AG10803 (cell line): ENCODE data around the gene SYTL5.
A peak's percentile ranks its signal among the peaks of the same experiment; 100 is the strongest.

Source experiments
- DNase-seq: peaks from one replicate; pipeline ENCODE4 v3.0.0; 2010; ENCODE audit warnings: low read depth
- H3K4me3 ChIP-seq: 2 replicates; pipeline ENCODE4 v1.5.1; 2011; ENCODE audit warnings: mild to moderate bottlenecking, low read length, control low read depth
- CTCF ChIP-seq: conservative IDR thresholded peaks from 2 replicates; pipeline ENCODE4 v1.5.1; 2011; ENCODE audit warnings: mild to moderate bottlenecking, low read length, control low read depth, inconsistent platforms

Gene SYTL5

GRCh38 chrX:38170556-38170955 is 164.2 kb downstream of the SYTL5 start:
- no peak for TF ChIP-seq CTCF
- no peak overlapping the region for H3K4me3 ChIP-seq
- DNase-seq, result no peak

GRCh38 chrX:38172596-38172995 is 166.2 kb downstream of the SYTL5 start:
- H3K4me3 ChIP-seq, result no peak overlapping the region
- TF ChIP-seq CTCF, result no peak
- DNase-seq, result no peak

- H3K4me3 ChIP-seq, result no peak overlapping the region
- peak; percentile 21; the same call in 1 of the 2 replicates for TF ChIP-seq CTCF
- no peak for DNase-seq
These were observed 168.8 kb downstream of the SYTL5 start for GRCh38 chrX:38175139-38175538.

DNA sequence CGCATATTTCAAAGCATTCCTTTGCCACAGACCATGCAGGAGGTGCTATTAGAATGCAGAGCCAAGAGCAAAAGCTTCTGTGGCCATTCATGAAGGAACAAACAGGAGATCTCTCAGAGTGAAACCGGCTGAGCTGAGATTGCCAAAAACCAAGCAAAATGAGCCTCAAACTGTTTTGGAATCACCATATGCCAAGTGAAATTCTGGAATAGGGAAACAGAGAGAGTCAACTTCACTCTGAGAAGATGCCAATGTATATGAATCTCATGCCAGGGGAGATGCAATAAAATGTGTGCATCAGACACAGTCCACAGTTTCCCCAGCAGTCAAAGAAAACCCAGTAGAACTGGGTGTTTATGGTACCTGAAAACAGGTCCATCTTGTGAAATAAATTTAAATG is 172.0 kb downstream of the SYTL5 start:
- no peak for TF ChIP-seq CTCF
- H3K4me3 ChIP-seq, result no peak overlapping the region
- DNase-seq, result no peak
